Neural progenitor cell (in vitro differentiated cells): Measurements from ENCODE around the gene TMEM266.

Experiments used
- CTCF ChIP-seq: fragments of 200-600 bp; sonication (generic); IDR thresholded peaks from 2 replicates; pipeline ENCODE4 v1.5.1; 2017; ENCODE audit warnings: antibody characterized with exemption, mild to moderate bottlenecking
- EZH2 ChIP-seq: fragments of 200-600 bp; sonication (generic); IDR thresholded peaks from 2 replicates; pipeline ENCODE4 v1.6.1; 2017; ENCODE audit warnings: antibody characterized with exemption, mild to moderate bottlenecking, moderate library complexity
- EZH2phosphoT487 ChIP-seq: fragments of 200-600 bp; sonication (generic); IDR thresholded peaks from 2 replicates; pipeline ENCODE4 v1.6.1; 2017; ENCODE audit warnings: antibody characterized with exemption

- no peak for TF ChIP-seq CTCF
- no peak for TF ChIP-seq EZH2phosphoT487
- TF ChIP-seq EZH2: no peak
These were observed 141.9 kb downstream of the TMEM266 start for GRCh38 chr15:76201536-76202255.
